GM12878 (cell line): Measurements from ENCODE around the gene C10orf88.

ENCODE experiments used
- EED ChIP-seq: sonication (generic); IDR thresholded peaks from 2 replicates; pipeline ENCODE4 v1.6.1; 2016; ENCODE audit warnings: antibody characterized with exemption, low read depth
- EZH2 ChIP-seq: IDR thresholded peaks from 2 replicates; pipeline ENCODE4 v1.6.1; 2012; ENCODE audit warnings: low read depth, mild to moderate bottlenecking, control low read depth, inconsistent platforms, low read length, borderline replicate concordance; ENCODE audit not compliant: control insufficient read depth
- SIN3A ChIP-seq: IDR thresholded peaks from 2 replicates; pipeline ENCODE4 v1.6.1; 2012; ENCODE audit warnings: low read depth, low read length, improper control_type of control experiment
- SUZ12 ChIP-seq: fragments of 200-600 bp; sonication (generic); IDR thresholded peaks from one replicate; pipeline ENCODE4 v1.6.1; 2018; ENCODE audit warnings: antibody characterized with exemption, mild to moderate bottlenecking; ENCODE audit not compliant: unreplicated experiment
- TARDBP ChIP-seq: IDR thresholded peaks from 2 replicates; pipeline ENCODE4 v1.6.1; 2016; ENCODE audit warnings: borderline replicate concordance
- ZNF622 ChIP-seq: fragments of 450-650 bp; IDR thresholded peaks from 2 replicates; pipeline ENCODE4 v1.6.1; 2017; ENCODE audit warnings: mild to moderate bottlenecking, inconsistent platforms

DNA sequence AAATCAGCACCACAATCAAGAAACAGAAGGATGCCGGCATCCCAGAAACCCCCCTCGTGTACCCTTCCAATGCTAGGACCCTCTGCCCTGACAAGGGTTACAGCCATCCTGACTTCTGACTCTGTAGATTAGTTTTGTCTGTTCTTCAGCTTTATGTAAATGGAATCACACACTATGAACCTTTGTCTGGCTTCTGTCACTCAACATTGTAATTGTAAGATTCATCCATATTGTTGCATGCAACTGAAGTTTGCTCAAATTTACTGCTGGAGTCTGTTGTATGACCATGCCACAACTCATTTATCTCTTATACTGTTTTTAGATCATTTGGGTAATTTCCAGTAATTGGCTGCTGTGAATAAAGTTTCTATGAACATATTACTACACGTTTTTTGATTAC lies 46.1 kb upstream of the C10orf88 start:
- no peak for TF ChIP-seq SIN3A
- no peak for TF ChIP-seq TARDBP
- no peak for TF ChIP-seq EED
- TF ChIP-seq SUZ12: no peak
- TF ChIP-seq EZH2: no peak
- no peak for TF ChIP-seq ZNF622
